ENCODE results near the gene DNAAF6.

GRCh38 chrX:107290019-107290418 is 83.6 kb downstream of the DNAAF6 start:
- TF ChIP-seq CTCF (conservative IDR thresholded peaks at IDR 0.05; ENCODE audit: low read length) (no peak), EZH2phosphoT487 (IDR thresholded peaks at IDR 0.05; ENCODE audit: borderline replicate concordance, low read depth, low read length) (no peak)

All from OCI-LY7 (cell line).